Fibroblast of gingiva (primary cell): ENCODE measurements around the gene LRP6.
A peak's percentile ranks its signal among the peaks of the same experiment; 100 is the strongest.
"Not testable (repeated sequence)": the region's sequence is repeated elsewhere in the genome, so short reads cannot be mapped to it uniquely, and the experiment has no call there.

ENCODE experiments used
- DNase-seq: peaks from one replicate; pipeline ENCODE4 v3.0.0-alpha.2; 2011; ENCODE audit warnings: low read depth

LRP6 gene

DNA sequence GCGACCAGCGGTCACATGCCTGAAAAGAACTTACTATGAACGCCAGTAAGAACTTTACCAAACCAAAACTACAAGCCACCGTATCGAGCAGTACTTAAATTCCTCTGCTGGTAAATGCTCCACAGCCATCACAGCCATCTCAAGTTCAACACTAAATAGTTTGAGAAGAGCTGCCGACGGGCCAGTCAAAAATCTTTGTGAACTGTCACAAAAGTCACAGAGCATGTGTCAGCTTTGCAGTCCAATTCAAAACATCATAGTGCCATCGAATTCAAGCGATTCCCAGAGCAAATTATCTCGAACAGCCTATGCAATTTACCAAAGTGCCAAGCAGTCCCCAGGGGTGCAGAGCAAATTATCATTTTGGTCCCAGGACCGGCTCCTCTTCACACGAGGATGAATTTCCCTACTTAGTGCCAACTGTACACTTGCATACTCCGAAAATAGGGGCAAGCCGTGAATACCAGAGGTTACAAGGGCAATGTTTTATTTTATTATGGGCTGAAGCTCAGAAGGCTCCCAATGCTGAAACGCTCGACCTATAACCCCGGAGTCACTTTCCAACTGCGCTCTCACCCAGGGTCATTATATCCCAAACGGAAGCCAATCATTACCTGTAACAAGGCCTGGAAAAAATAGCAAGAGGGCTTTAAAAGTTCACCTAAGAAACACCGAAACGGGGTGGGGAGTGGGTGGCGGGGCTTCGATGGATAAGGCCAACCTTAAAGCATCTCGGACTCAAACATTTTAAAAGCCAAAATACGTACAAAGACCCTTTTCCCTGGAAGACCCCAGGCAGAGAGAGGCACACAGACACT lies 1.1 kb downstream of the LRP6 start:
- DNase-seq = peak; percentile 39

DNA sequence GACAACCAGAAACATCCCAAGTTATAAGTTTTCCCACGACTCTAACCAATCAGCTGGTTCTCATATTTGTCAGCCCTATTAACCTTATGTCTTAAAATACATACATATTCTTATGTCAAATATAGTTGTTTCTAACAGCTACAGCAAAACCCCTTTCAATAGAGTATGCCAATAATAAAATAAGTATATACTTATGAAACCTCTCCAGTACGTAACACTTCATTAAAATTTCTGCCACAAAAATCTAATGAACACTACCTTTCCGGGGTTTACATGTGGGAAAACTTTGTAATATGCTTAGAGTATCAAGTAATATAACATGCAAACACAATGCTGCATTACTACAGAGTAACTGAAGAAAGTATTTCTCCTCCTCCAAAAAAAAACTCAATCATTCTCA lies 1.8 kb downstream of the LRP6 start:
- DNase-seq = no peak

DNA sequence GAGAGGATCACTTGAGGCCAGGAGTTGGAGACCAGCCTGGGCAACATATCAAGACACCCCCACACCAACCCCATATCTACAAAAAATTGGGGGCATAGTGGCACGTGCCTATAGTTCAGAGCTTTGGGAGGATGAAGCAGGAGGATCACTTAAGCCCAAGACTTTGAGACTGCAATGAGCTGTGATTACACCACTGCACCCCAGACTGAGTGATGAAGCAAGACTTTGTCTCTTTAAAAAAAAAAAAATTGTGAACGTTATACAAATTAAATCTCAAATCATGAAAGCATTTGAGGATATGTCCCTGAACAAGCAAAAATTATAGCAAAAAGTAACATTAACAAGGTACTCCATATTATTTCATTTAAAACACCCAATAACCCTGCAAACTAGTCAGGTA lies 2.9 kb downstream of the LRP6 start:
- no peak for DNase-seq

DNA sequence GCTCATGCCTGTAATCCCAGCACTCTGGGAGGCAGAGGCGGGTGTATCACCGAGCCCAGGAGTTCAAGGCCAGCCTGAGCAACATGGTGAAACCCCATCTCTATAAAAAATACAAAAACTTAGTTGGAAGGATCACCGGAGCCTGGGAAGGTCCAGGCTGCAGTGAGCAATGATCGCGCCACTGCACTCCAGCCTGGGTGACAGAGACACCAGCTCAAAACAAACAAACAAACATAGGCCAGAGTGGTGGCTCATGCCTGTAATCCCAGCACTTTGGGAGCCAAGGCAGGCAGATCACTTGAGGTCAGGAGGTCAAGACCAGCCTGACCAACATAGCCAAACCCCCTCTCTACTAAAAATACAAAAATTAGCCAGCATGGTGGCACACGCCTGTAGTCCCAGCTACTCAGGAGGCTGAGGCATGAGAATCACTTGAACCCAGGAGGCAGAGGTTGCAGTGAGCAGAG lies 10.5 kb downstream of the LRP6 start:
- not testable (repeated sequence) for DNase-seq

DNA sequence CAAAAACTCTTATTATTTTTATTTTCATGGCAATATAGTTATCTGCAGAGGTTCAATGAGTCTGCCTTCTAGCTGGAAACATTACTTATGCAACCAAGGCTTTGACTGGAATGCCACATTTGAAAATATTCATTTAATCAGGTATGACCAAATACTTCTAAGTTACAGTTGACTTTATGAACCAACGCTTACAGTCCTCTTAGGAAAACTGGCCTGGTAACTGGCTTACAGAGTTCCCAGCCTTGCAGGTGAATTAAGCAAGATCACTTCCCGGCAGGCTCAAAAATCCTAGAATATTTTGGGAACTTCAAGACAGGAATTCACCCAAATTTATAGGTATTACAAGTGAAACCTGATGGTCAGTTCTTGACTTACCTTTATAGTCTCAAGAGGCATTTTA lies 12.3 kb downstream of the LRP6 start:
- DNase-seq = no peak

DNA sequence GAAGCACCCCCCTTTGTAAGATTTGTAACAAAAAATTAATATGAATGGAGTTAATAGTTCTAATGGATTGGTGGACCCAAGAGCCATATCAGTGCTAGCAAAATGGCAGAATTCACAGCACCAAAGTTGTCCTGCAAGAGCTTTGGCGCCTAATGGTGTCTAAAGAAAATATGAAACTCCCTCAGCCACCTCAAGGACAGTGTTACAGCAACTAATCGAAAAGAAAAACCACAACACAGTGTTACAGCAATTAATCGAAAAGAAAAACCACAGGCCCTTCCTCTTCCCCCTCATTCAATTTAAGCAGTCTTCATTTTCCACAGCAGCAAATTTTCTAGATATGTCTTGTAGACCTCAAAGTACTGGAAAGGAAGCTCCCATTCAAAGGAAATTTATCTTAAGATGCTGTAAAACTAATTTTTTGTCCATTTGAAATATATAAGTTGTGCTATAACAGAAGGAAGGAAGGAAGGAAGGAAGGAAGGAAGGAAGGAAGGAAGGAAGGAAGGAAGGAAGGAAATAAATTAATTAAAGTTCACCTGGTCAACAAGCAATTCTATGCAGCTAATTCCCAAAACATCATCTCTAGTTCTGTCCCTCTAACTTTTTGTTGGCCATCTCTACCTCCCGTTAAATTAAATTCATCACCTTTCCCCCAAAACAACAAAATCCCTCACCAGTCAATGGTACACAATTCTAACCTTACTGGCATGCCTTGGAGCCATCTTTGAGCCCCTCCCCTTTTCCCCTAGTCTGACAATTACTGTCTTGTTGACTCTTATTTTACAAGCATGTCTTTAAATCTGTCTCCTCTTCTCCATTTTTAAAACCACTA lies 17.4 kb downstream of the LRP6 start:
- no peak for DNase-seq

DNA sequence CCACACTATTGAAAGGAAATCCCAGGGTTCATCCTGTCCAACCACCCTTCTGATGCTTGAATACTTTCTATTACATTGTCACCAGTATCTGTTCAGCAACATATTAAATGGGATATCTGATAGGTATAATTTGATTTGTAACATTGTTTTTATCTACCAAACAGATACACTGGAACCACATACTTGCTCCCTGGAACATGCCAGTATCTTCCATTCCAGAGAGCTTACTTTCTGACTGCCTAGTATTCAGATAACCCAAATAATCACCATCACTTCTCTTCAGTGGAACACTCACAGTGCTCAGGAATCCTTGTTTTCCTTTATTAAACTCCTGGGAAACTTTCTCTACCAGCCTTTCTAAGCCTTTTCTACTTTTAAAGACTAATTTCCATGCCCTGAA lies 19.3 kb downstream of the LRP6 start:
- no peak for DNase-seq

DNA sequence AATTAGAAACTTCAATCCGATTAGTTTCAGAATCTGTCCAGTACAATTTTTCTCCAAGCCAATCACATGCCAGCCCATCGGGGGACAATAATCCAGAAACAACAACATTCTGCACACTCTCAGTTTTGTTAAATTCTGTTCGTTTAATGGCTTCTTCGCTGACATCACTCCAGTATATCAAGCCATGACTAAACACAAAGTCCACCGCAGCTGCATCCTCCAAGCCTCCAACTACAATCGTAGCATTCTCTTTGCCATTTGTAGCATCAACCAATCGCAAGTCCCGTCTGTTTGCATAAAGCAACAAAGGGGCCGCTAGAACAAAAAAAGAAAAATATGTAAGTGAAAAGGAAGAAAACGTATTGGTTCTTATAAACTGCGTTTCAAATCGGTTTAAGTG lies 22.5 kb downstream of the LRP6 start:
- no peak for DNase-seq

DNA sequence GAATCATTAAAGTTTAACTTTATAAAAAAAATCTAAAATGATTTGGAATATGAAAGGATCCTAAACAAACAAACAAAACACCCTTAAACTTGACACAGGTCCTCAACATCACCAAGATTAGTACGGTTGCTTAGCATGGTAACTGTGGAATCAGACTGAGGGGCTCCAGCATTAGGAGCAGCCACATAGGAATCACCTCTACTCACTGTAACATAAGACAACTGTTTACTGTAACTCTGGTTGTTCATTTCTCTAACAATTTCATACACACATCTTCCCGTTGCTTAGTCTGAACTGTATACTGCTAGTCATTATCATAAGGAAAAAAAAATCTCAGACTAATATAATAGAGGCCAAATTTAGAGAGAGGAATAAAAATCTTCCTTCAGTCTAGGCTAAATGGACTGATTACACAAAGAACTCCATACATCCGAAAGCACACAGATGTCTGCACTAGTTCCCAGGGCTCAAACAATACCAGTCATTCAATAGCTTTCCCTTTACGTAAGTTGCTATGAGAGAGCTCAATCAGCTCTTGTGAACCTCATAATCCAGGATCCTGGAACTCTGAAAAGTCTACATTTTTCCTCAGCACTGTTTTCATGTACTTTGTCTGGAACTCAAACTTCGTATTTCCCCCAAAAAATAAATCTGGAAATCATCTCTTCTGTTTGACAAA lies 26.0 kb downstream of the LRP6 start:
- no peak for DNase-seq

DNA sequence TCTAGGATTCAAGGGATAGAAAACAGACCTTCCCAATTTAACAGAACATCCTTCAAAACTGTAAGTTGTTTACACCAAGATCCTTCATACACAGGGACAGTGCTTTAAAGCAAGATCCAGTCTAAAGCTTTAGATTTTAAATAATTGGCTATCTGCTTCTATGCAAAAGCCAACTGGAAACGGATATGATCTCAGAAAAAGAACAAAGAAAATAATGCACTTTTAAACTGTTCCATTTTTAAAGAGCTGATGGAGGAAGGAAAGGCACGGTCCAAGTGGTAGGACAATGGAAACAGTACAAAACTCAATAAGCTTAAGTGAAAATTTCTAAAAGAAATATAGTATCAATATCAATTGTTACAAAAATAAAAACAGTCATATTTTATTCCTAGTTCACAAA lies 27.7 kb downstream of the LRP6 start:
- DNase-seq = no peak

DNA sequence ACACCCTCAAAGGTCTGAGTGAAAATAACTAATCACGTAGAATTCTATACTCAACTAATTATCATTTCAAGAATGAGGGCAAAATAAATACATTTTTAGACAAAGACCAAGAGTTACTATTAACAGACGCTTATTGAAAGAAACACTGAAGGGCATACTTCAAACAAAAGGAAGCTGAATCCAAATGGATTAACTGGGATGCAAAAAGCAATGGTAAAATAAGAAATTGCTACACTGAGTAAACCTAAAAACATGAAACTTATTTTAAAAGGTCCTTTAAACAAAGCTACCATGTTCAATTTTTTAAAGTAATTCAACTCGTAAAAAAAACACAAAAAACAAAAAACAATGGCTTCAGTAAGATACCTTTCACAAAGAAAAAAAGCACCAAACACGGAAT lies 28.2 kb downstream of the LRP6 start:
- no peak for DNase-seq

DNA sequence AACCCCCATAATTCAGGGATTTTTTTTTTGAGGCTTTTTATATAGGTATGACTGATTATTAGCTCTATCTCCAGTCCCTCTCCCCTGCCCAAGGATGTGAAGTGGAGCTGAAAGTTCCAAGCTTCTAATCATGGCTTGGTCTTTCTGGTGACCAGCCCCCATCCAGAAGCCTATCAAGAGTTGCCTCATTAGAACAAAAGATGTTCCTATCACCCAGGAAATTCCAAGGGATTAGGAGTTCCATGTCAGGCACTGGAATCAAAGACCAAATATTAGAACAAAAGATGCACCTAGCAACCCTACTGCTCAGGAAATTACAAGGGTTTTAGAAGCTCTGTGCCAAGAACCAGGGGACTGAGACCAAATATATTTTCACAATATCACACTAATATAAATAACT lies 29.9 kb downstream of the LRP6 start:
- DNase-seq = no peak

DNA sequence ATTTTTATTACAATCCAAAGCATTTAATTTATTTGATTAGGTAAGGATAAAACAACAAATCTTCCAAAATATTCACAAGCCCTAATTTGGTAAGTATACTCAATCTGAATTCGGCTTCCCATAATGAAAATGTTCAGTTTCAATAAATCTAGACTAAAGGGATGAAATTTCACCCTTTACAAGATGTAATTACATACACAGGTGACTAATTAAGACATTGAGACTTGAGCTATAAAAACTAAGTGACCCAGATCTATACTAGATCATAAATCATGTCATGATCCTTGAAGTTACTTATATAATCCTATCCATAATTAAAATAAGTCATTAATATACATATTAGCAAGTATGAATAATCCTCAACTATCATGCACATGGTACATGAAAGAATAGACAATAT lies 36.6 kb downstream of the LRP6 start:
- no peak for DNase-seq

DNA sequence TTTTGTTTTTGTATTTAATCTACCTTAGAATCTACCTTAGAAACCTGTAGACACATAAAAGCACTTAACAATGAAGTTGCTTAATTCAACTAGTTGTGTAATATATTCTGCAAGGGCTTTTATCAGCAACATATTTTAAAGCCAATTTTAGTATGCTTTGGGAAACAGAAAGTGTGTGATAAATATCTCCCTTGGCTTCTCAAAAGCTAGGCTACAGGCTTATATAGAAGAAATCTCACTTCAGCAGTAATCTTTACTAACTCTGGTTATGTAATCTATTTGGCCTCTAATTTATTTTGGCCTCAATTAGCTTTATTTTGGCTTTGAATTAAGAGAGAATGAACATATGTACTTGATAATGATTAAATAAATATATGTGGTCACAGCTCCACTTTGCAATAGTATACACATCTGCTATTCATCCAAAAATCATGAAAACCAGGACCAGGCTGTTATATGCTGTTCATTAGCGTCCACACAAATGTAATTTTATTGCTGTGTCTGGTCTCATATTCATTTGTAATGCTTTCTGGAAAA lies 37.2 kb downstream of the LRP6 start:
- peak; percentile 57 for DNase-seq

DNA sequence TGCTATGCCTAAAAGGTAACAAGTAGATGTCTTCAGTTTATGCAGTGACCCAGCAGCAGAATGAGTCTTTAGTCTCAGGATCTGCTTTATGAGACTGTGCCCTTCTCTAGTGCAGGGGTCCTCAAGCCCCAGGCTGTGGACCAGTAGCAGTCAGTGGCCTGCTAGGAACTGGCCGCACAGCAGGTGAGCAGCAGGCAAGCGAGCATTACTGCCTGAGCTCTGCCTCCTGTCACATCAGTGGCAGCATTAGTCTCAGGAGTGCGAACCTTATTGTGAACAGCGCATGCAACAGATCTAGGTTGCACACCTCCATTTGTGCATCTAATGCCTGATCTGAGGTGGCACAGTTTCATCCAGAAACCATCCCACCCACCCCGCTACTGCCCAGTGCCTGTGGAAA lies 38.4 kb downstream of the LRP6 start:
- no peak for DNase-seq

DNA sequence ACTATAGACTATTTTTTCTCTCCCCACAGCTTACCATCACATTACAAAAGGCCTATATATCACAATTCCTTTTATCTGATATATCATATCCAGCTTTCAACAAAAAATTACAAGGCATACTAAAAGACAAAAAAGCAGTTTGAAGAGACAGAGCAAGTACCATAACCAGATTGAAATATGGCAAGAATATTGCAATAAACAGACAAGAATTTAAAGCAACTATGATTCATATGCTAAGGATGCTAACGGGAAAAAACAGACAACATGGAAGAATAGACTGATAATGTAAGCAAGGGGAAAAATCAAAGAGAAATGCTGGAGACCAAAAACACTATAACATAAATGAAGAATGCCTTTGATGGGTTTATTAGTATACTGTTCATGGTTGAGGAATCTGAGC lies 40.7 kb downstream of the LRP6 start:
- no peak for DNase-seq

DNA sequence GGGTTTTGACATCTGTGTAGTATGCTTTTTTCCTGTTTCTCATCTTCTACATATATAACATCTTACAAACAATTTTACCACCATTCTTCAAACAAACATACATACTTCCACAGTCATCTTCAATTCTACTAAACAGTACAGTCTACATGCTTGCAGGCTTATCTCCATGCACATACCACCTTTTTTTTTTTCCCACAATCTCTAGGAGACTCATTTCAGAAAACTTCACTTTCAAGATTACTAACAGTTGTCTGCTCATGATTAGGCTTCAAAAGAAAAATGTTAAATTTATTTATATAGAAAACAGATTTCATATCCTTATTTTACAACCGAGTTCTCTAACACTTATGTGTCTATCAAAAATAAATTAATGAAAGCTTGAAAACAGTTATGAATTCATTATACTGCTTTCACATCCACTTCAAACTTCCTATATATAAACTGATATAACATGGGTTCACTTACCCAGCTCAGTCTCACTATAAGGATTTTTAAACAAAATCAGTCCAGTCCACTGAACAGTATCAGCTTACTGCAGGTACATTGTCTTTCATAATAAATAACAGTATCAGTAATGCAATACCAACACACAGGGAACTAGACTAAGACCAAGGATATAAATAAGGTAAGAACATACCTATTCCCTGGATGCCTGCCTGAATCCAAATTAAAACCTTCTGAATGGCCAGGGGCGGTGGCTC lies 42.5 kb downstream of the LRP6 start:
- no peak for DNase-seq

DNA sequence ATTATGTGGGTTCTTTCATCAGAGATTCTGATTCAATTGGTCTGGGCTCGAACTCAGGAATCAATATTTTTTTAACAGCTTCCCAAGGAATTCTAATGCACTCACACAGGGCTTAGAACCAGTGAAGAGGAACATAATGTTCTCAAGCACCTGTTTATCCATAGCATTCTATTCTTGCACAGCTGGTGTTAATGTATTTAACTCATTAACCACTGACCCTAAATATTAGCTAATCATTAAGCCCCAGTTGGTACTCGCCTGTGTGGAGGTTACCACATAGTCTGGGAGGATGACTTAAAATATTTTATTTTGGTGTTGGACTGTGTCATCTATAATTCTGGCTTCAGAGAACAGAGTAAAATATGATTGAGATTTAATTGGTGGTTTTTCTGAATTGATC lies 45.3 kb downstream of the LRP6 start:
- no peak for DNase-seq

DNA sequence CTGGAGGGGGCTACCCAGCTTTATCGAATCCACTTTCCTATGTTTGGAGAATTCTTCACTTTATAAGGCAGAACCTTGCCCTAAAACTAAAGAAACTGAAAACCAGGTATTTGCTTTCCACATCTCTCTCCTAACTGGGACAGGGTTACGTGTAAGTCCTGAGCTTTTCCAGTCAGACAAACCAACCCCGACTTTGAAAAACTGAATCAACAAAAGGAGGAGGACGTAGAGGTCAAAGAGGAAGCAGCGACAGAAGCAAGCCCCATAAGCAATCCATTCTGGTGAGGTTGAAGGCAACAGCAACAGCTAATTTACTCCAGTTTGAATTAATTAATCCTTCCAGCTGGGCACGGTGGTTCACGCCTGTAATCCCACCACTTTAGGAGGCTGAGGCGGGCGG lies 47.2 kb downstream of the LRP6 start:
- DNase-seq = no peak

DNA sequence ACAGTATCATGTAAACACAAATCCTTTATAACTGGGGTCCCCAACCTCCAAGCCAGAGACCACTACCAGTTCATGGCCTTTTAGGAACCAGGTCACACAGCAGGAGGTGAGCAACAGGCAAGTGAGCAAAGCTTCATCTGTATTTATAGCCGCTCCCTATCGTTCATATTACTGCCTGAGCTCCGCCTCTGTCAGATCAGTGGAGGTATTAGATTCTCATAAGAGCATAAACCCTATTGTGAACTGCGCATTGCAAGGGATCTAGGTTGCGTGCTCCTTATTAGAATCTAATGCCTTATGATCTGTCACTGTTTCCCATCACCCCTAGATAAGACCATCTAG lies 49.9 kb downstream of the LRP6 start:
- DNase-seq = no peak

DNA sequence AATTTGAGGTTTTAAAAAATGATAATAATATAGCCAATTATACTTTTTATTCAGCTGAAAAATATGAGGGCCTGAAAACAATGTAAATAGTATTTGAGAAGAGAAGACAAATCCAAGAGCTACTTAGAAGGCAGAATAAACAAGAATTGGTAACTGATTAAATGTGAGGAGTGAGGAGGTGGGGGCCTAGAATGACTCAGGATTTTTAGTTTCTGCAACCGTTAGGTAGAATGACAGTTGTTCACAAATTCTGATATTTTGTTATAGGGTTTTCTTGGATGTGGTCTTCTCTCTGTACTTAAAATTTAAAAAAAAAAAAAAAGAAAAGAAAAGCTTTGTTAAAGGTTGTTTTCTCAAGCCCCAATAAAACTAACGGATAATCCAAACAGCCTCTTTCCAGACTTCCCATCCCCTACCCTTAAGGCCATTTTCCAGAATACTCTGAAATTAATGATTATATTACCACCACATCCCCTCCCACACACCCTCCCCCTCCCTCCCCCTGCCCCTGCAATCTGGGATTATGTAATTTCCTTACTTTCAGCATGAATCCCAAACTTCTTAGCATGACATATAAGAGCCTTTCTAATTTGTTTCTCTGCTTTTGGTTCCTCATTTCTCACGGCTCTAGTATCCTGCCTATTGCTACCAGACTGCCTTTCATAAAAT lies 50.4 kb downstream of the LRP6 start:
- DNase-seq = no peak
